GM12873 (cell line): Measurements from ENCODE around the gene NMNAT2.

Experiments used
- TF ChIP-seq, protein P1 (sequence below): IDR thresholded peaks from 2 replicates; pipeline ENCODE4 v1.5.1; 2012; ENCODE audit warnings: low read depth, mild to moderate bottlenecking, moderate library complexity, low read length, control low read depth; ENCODE audit not compliant: insufficient read depth; ENCODE audit errors: missing control alignments

Gene NMNAT2

DNA sequence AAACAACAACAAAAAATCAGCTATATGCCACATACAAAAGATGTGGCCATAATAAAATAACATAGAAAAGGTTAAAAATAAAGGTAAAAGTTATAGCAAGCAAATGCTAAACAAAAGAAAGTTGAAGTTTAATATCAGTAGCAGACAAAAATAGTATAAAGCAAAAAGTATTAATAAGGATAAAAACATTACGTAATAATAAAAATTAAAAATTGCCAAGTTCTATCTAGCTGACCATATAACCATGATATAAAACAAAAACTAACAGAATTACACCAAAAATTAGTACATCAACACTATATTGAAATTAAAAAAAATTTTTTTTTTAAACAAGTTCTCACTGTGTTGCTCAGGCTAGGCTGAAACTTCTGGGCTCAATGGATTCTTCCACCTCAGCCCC, 38.6 kb upstream of the NMNAT2 start:
- TF ChIP-seq, protein P1, sequence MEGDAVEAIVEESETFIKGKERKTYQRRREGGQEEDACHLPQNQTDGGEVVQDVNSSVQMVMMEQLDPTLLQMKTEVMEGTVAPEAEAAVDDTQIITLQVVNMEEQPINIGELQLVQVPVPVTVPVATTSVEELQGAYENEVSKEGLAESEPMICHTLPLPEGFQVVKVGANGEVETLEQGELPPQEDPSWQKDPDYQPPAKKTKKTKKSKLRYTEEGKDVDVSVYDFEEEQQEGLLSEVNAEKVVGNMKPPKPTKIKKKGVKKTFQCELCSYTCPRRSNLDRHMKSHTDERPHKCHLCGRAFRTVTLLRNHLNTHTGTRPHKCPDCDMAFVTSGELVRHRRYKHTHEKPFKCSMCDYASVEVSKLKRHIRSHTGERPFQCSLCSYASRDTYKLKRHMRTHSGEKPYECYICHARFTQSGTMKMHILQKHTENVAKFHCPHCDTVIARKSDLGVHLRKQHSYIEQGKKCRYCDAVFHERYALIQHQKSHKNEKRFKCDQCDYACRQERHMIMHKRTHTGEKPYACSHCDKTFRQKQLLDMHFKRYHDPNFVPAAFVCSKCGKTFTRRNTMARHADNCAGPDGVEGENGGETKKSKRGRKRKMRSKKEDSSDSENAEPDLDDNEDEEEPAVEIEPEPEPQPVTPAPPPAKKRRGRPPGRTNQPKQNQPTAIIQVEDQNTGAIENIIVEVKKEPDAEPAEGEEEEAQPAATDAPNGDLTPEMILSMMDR, result no peak

DNA sequence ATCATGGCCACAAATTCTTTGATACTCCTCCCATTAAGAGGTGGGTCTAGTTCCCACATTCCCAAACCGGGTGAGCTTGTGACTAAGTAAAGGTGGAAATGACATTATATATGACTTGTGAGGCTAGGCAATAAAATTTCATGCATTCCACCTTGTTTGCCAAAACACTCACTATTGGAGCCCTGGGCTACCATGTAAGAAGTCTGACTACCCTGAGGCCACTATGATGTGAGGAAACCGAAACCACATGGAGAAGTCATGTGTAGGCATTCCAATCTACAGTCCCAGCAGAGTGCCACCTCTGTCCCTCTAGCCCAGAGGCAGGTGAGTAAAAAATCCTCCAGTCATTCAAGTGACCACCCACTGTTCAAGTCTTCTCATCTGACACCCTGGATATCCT, 36.2 kb upstream of the NMNAT2 start:
- TF ChIP-seq, protein P1, result no peak

DNA sequence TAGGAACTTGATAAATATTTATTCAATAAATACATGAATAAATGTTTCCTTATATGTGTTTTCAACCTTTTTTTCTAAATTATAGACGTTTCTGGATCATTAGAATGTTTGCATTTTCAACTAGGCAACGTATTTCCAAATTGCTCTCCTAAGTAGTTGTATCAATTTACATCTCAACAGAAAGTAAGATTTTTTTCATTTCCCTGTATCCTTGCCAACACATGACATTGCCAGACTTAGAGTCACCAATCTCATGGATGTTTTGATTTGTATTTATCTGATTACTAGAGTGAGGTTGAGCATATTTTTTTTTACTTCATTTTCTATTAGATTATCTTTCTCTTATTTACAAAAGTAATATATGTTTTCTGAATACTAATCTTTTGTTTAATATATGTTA, 31.9 kb upstream of the NMNAT2 start:
- TF ChIP-seq, protein P1, result no peak

DNA sequence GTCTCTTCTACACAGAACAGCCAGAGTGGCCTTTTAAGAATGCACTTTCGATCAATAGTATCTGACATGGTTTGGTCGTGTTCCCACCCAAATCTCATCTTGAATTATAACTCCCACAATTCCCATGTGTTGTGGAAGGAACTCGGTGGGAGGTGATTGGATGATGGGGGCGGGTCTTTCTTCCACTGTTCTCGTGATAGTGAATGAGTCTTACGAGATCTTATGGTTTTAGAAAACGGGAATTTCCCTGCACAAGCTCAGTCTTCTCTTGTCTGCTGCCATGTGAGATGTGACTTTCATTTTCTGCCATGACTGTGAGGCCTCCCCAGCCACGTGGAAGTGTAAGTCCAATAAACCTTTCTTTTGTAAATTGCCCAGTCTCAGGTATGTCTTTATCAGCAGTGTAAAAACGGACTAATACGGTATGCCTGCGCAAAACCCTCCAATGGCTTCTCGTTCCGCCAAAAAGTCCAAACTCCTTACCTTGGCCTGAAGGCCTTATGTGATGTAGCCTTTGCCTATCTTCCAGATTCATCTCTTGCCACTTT, 31.1 kb upstream of the NMNAT2 start:
- TF ChIP-seq, protein P1, result no peak

DNA sequence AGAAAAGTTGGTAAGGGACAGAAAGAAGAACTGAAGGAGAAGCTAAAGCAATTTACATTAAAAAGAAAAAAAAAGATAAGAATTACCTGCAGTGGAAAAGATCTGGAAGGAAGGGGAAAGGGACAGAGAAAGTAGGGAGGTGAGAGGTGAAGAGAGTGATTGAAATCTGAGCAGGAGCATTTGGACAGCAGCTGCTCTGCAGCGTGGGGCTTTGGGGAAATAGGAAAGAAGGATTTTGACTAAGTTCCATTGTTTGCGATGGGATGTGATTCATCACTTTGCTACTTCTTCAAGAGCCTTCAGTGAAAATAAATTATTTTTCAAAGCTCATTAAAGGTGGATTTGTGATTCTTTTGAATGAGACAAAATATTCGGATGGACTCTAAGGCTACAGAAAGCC, 26.1 kb upstream of the NMNAT2 start:
- TF ChIP-seq, protein P1, result no peak

DNA sequence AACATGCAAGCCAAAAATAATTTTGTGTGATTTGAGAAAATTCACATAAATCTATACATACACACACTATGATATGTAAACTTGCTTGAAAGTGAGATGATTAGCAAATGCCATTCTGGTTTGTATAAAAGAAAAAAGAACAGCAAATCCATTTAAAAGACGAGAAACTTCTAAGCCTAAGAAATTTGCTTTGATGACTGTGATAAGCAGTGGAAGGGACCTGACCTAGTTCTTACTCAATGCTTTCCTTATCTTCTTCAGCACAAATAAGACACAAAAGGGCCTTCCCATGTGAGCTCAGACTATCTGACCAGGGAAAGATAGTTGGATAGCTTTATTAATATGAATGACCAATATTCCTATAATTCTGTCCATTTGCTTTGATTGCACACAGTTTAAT, 25.3 kb upstream of the NMNAT2 start:
- TF ChIP-seq, protein P1, result no peak

DNA sequence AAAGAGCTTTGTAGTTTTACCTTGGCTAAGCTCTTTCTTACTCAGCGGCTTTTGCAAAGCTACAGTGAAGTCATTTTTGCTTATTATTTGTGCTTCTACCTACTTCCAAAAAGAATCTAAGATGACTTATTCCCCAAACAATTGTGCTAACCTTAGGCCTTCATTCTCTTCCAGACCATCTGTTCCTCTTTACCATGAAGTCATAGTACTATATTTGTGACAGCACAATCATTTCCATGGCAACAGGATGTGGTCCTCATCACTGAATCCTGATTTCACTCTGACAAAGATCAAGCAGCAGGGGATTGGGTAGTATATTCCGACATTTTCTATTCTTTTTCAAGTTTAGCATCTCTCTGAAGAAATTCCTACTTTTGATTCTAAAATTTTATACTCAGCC, 24.8 kb upstream of the NMNAT2 start:
- TF ChIP-seq, protein P1, result no peak
